Measurements from ENCODE around the gene TNFSF18.
A peak's percentile ranks its signal among the peaks of the same experiment; 100 is the strongest.

Gene TNFSF18

GRCh38 chr1:173064011-173064410 lies 13.3 kb upstream of the TNFSF18 start:
- H3K4me2 ChIP-seq (ENCODE audit: low read depth, low read length, poor library complexity, severe bottlenecking) = no peak overlapping the region

GRCh38 chr1:173063171-173063570 lies 12.4 kb upstream of the TNFSF18 start:
- no peak overlapping the region for H3K9ac ChIP-seq (ENCODE audit: low read depth, low read length, poor library complexity, severe bottlenecking)
- H3K4me2 ChIP-seq (ENCODE audit: low read depth, low read length, poor library complexity, severe bottlenecking) = no peak overlapping the region
- peaks cover 17% of the 10 kb centered on the region for H3K27me3 ChIP-seq (ENCODE audit: insufficient read depth, low read length, poor library complexity, severe bottlenecking)
- no peaks in the 10 kb centered on the region for H3K9me3 ChIP-seq (ENCODE audit: insufficient read depth, low read depth, low read length)
- H3K4me1 ChIP-seq (ENCODE audit: insufficient read depth, low read length, poor library complexity, severe bottlenecking) = peaks cover 11% of the 10 kb centered on the region
- H4K20me1 ChIP-seq (ENCODE audit: insufficient read depth, low read length, poor library complexity, severe bottlenecking) = no peaks in the 10 kb centered on the region
- no peaks in the 10 kb centered on the region for H3K36me3 ChIP-seq (ENCODE audit: insufficient read depth, low read length)
- H3F3A ChIP-seq (ENCODE audit: low read depth) = no peaks in the 10 kb centered on the region
- TF ChIP-seq EZH2phosphoT487 (IDR thresholded peaks at IDR 0.05; ENCODE audit: borderline replicate concordance) (no peak), CTCF (conservative IDR thresholded peaks at IDR 0.05; ENCODE audit: low read length) (no peak)
- no peak overlapping the region for H2AFZ ChIP-seq (ENCODE audit: low read length)
- H3K79me2 ChIP-seq (ENCODE audit: insufficient read depth, low read length) = no peaks in the 10 kb centered on the region
- no peaks in the 10 kb centered on the region for H3K9me2 ChIP-seq (replicated peaks; ENCODE audit: low read depth, low read length)
- H3K4me3 ChIP-seq (ENCODE audit: low read length, poor library complexity, severe bottlenecking) = no peak overlapping the region

More at GRCh38 chr1:173064011-173064410, 13.3 kb upstream of the TNFSF18 start:
- Histone ChIP-seq H3K9me2 (replicated peaks; ENCODE audit: low read depth, low read length) (no peaks in the 10 kb centered on the region), H3K27me3 (ENCODE audit: insufficient read depth, low read length, poor library complexity, severe bottlenecking) (peaks cover 17% of the 10 kb centered on the region), H3K36me3 (ENCODE audit: insufficient read depth, low read length) (no peaks in the 10 kb centered on the region), H2AFZ (ENCODE audit: low read length) (no peak overlapping the region), H3K4me3 (ENCODE audit: low read length, poor library complexity, severe bottlenecking) (no peak overlapping the region), H3K4me1 (ENCODE audit: insufficient read depth, low read length, poor library complexity, severe bottlenecking) (peaks cover 11% of the 10 kb centered on the region), H3K9me3 (ENCODE audit: insufficient read depth, low read depth, low read length) (no peaks in the 10 kb centered on the region), H3K79me2 (ENCODE audit: insufficient read depth, low read length) (no peaks in the 10 kb centered on the region), H3K9ac (ENCODE audit: low read depth, low read length, poor library complexity, severe bottlenecking) (no peak overlapping the region), H4K20me1 (ENCODE audit: insufficient read depth, low read length, poor library complexity, severe bottlenecking) (no peaks in the 10 kb centered on the region), H3F3A (ENCODE audit: low read depth) (no peaks in the 10 kb centered on the region)
- TF ChIP-seq EZH2phosphoT487 (IDR thresholded peaks at IDR 0.05; ENCODE audit: borderline replicate concordance) = no peak
- TF ChIP-seq CTCF (conservative IDR thresholded peaks at IDR 0.05; ENCODE audit: low read length) = no peak

GRCh38 chr1:173062150-173062938 lies 11.6 kb upstream of the TNFSF18 start:
- no peaks in the 10 kb centered on the region for H3K9me2 ChIP-seq (replicated peaks; ENCODE audit: low read depth, low read length)
- H4K20me1 ChIP-seq (ENCODE audit: insufficient read depth, low read length, poor library complexity, severe bottlenecking) = no peaks in the 10 kb centered on the region
- no peak overlapping the region for H3K4me2 ChIP-seq (ENCODE audit: low read depth, low read length, poor library complexity, severe bottlenecking)
- no peaks in the 10 kb centered on the region for H3K9me3 ChIP-seq (ENCODE audit: insufficient read depth, low read depth, low read length)
- peaks cover 11% of the 10 kb centered on the region for H3K4me1 ChIP-seq (ENCODE audit: insufficient read depth, low read length, poor library complexity, severe bottlenecking)
- no peak overlapping the region for H3K9ac ChIP-seq (ENCODE audit: low read depth, low read length, poor library complexity, severe bottlenecking)
- no peak overlapping the region for H3K4me3 ChIP-seq (ENCODE audit: low read length, poor library complexity, severe bottlenecking)
- 0 out of 2 replicates have a peak, but pooled peaks have one; percentile 44 for TF ChIP-seq EZH2phosphoT487 (IDR thresholded peaks at IDR 0.05; ENCODE audit: borderline replicate concordance)
- TF ChIP-seq CTCF (conservative IDR thresholded peaks at IDR 0.05; ENCODE audit: low read length) = no peak
- H3K79me2 ChIP-seq (ENCODE audit: insufficient read depth, low read length) = no peaks in the 10 kb centered on the region
- H3F3A ChIP-seq (ENCODE audit: low read depth) = no peaks in the 10 kb centered on the region
- H3K36me3 ChIP-seq (ENCODE audit: insufficient read depth, low read length) = no peaks in the 10 kb centered on the region
- no peak overlapping the region for H2AFZ ChIP-seq (ENCODE audit: low read length)
- peaks cover 17% of the 10 kb centered on the region for H3K27me3 ChIP-seq (ENCODE audit: insufficient read depth, low read length, poor library complexity, severe bottlenecking)
